Measurements from ENCODE around the gene HEG1.
A peak's percentile ranks its signal among the peaks of the same experiment; 100 is the strongest.

GRCh38 chr3:124927574-124928045 lies 128.2 kb downstream of the HEG1 start:
- TF ChIP-seq CTCF (IDR thresholded peaks at IDR 0.05) (no peak), POLR2A (IDR thresholded peaks at IDR 0.05) (peak in 1 of 2 donors; percentile 5), EP300 (IDR thresholded peaks at IDR 0.05) (no peak)

Data from sigmoid colon (tissue), 4 donors.